Loucy (cell line): Measurements from ENCODE around the gene MMP17.

Source experiments
- H2AFZ ChIP-seq: fragments of 200-600 bp; sonication (generic); 2 replicates; pipeline ENCODE4 v1.6.0; 2016; ENCODE audit warnings: antibody characterized with exemption, mild to moderate bottlenecking, low read length, moderate library complexity
- H3F3A ChIP-seq: fragments of 200-600 bp; 2 replicates; pipeline ENCODE4 v1.6.0; 2016; ENCODE audit warnings: antibody characterized with exemption, low read depth, mild to moderate bottlenecking
- H3K27me3 ChIP-seq: fragments of 200-600 bp; sonication (generic); 2 replicates; pipeline ENCODE4 v1.6.1; 2014; ENCODE audit warnings: low read length, mild to moderate bottlenecking; ENCODE audit not compliant: insufficient read depth, poor library complexity, severe bottlenecking
- H3K36me3 ChIP-seq: fragments of 200-600 bp; sonication (generic); 2 replicates; pipeline ENCODE4 v1.6.1; 2016; ENCODE audit warnings: low read length; ENCODE audit not compliant: insufficient read depth
- H3K4me1 ChIP-seq: fragments of 200-600 bp; sonication (generic); 2 replicates; pipeline ENCODE4 v1.5.1; 2014; ENCODE audit warnings: low read length, mild to moderate bottlenecking; ENCODE audit not compliant: insufficient read depth, poor library complexity, severe bottlenecking
- H3K4me2 ChIP-seq: fragments of 200-600 bp; sonication (generic); 2 replicates; pipeline ENCODE4 v1.6.0; 2014; ENCODE audit warnings: antibody characterized with exemption, low read length, low read depth, mild to moderate bottlenecking; ENCODE audit not compliant: poor library complexity, severe bottlenecking
- H3K4me3 ChIP-seq: fragments of 200-600 bp; sonication (generic); 2 replicates; pipeline ENCODE4 v1.5.1; 2014; ENCODE audit warnings: low read length, mild to moderate bottlenecking, mixed read lengths; ENCODE audit not compliant: poor library complexity, severe bottlenecking
- H3K79me2 ChIP-seq: fragments of 200-600 bp; sonication (generic); 2 replicates; pipeline ENCODE4 v1.6.1; 2014; ENCODE audit warnings: low read length; ENCODE audit not compliant: insufficient read depth
- H3K9ac ChIP-seq: fragments of 200-600 bp; sonication (generic); 2 replicates; pipeline ENCODE4 v1.6.0; 2014; ENCODE audit warnings: mild to moderate bottlenecking, low read depth, low read length, moderate library complexity; ENCODE audit not compliant: poor library complexity, severe bottlenecking
- H3K9me2 ChIP-seq: fragments of 200-600 bp; sonication (generic); replicated peaks from 2 replicates; pipeline ENCODE4 v1.6.1; 2016; ENCODE audit warnings: low read depth, low read length, mixed read lengths
- H3K9me3 ChIP-seq: fragments of 200-600 bp; sonication (generic); 2 replicates; pipeline ENCODE4 v1.6.1; 2014; ENCODE audit warnings: mild to moderate bottlenecking, antibody characterized with exemption, low read length, low read depth; ENCODE audit not compliant: insufficient read depth
- H4K20me1 ChIP-seq: fragments of 200-600 bp; sonication (generic); 2 replicates; pipeline ENCODE4 v1.6.0; 2014; ENCODE audit warnings: antibody characterized with exemption, low read length, mild to moderate bottlenecking; ENCODE audit not compliant: insufficient read depth, poor library complexity, severe bottlenecking
- EZH2phosphoT487 ChIP-seq: fragments of 200-600 bp; IDR thresholded peaks from 2 replicates; pipeline ENCODE4 v1.6.1; 2018; ENCODE audit warnings: antibody characterized with exemption, mild to moderate bottlenecking, moderate library complexity, borderline replicate concordance
- TF ChIP-seq, protein P1 (sequence below): fragments of 200-600 bp; sonication (generic); conservative IDR thresholded peaks from 2 replicates; pipeline ENCODE4 v1.5.1; 2014; ENCODE audit warnings: mild to moderate bottlenecking, antibody characterized with exemption, low read length

Gene MMP17

DNA sequence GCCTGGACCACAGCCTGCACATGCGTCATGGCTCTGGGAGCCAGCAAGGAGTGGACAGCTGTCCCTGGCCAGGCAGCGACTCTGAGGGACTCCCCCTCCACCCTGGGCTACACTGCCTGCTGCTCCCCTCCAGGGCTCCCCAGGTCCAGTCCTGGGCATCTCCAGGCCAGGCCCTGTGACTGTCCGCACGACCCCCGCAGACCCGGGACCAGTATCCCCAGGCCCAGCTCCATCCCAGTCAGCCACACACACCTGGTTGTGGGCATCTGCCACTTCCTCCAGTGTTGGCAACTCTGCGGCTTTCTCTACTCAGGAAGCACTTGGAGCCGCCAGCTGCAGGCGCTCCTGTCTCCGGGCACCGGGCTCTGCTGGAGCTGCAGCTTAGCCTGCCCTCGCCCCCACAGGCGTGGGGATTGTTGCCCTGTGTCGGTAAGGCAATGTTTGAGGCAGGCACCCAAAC, 68.6 kb downstream of the MMP17 start:
- no peaks in the 10 kb centered on the region for H3K9me2 ChIP-seq
- H3K79me2 ChIP-seq, result peaks cover 49% of the 10 kb centered on the region
- H3K4me2 ChIP-seq, result peak overlapping the region; percentile 96
- H3K9ac ChIP-seq, result peak overlapping the region; percentile 80
- H3K27me3 ChIP-seq, result no peaks in the 10 kb centered on the region
- H3K4me3 ChIP-seq, result peak overlapping the region; percentile 91
- peaks cover 18% of the 10 kb centered on the region for H3K4me1 ChIP-seq
- peaks cover 34% of the 10 kb centered on the region for H4K20me1 ChIP-seq
- no peak overlapping the region for H2AFZ ChIP-seq
- H3K36me3 ChIP-seq, result no peaks in the 10 kb centered on the region
- H3K9me3 ChIP-seq, result no peaks in the 10 kb centered on the region
- no peaks in the 10 kb centered on the region; the same call in 1 of the 2 replicates for H3F3A ChIP-seq
- TF ChIP-seq, protein P1, sequence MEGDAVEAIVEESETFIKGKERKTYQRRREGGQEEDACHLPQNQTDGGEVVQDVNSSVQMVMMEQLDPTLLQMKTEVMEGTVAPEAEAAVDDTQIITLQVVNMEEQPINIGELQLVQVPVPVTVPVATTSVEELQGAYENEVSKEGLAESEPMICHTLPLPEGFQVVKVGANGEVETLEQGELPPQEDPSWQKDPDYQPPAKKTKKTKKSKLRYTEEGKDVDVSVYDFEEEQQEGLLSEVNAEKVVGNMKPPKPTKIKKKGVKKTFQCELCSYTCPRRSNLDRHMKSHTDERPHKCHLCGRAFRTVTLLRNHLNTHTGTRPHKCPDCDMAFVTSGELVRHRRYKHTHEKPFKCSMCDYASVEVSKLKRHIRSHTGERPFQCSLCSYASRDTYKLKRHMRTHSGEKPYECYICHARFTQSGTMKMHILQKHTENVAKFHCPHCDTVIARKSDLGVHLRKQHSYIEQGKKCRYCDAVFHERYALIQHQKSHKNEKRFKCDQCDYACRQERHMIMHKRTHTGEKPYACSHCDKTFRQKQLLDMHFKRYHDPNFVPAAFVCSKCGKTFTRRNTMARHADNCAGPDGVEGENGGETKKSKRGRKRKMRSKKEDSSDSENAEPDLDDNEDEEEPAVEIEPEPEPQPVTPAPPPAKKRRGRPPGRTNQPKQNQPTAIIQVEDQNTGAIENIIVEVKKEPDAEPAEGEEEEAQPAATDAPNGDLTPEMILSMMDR, result no peak
- no peak for TF ChIP-seq EZH2phosphoT487

DNA sequence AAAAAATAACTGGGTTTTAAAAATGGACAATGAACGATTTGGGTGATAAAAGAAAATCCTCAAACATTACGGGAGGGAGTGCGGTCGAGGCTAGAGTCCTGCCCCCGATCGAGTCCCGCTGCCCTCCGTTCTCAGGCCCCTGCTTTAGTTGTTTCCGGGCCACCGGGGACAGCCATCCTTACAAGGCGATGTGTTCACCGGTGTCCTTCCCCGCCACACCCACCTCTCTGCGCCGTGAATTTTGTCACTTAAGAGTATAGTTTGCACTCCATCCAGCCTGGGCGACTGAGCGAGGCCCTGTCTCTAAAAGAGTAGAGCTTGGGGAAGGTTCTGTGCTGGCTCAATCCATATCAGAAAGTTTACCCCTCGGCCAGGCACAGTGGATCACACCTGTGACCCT, 69.1 kb downstream of the MMP17 start:
- Histone ChIP-seq H3K4me1 (peaks cover 18% of the 10 kb centered on the region), H3K4me2 (peak overlapping the region; percentile 96), H4K20me1 (peaks cover 38% of the 10 kb centered on the region), H3K27me3 (no peaks in the 10 kb centered on the region), H2AFZ (no peak overlapping the region), H3K36me3 (no peaks in the 10 kb centered on the region), H3K4me3 (no peak overlapping the region), H3K79me2 (peaks cover 52% of the 10 kb centered on the region), H3K9me3 (no peaks in the 10 kb centered on the region), H3K9ac (no peak overlapping the region), H3K9me2 (no peaks in the 10 kb centered on the region), H3F3A (no peaks in the 10 kb centered on the region; the same call in 1 of the 2 replicates)
- TF ChIP-seq, protein P1, result no peak
- TF ChIP-seq EZH2phosphoT487, result no peak

DNA sequence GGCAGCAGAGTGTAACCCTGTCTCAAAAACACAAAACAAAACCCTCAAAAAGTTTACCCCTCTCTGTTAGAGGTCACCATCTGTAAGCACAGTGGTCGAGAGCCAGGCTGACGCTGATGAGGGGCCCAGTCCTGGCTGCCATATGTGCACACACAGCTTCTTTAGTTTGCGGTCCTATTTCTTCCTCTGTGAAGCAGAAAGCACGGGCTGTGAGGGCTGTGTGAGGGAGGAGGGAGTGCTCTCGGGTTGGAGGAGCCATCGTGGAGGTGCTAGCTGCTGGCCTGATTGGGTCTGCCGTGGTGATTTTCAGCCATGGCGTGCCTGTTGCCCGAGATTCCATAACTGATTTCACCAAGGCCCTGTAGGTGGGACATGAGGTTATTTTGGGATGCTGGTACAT, 69.7 kb downstream of the MMP17 start:
- peaks cover 18% of the 10 kb centered on the region for H3K4me1 ChIP-seq
- H4K20me1 ChIP-seq, result peaks cover 38% of the 10 kb centered on the region
- no peak overlapping the region for H3K4me3 ChIP-seq
- H3K9me3 ChIP-seq, result no peaks in the 10 kb centered on the region
- no peak overlapping the region for H3K4me2 ChIP-seq
- no peak for TF ChIP-seq EZH2phosphoT487
- TF ChIP-seq, protein P1, result no peak
- no peaks in the 10 kb centered on the region for H3K9me2 ChIP-seq
- no peaks in the 10 kb centered on the region for H3K36me3 ChIP-seq
- no peaks in the 10 kb centered on the region; the same call in 1 of the 2 replicates for H3F3A ChIP-seq
- H2AFZ ChIP-seq, result no peak overlapping the region
- peaks cover 52% of the 10 kb centered on the region for H3K79me2 ChIP-seq
- H3K27me3 ChIP-seq, result no peaks in the 10 kb centered on the region
- no peak overlapping the region for H3K9ac ChIP-seq
